GM19238 (cell line): ENCODE measurements around the gene MIPOL1.

Source experiments
- DNase-seq: peaks from one replicate; pipeline ENCODE4 v3.0.0; 2011; ENCODE audit warnings: low spot score; ENCODE audit not compliant: insufficient read length

Gene MIPOL1

DNA sequence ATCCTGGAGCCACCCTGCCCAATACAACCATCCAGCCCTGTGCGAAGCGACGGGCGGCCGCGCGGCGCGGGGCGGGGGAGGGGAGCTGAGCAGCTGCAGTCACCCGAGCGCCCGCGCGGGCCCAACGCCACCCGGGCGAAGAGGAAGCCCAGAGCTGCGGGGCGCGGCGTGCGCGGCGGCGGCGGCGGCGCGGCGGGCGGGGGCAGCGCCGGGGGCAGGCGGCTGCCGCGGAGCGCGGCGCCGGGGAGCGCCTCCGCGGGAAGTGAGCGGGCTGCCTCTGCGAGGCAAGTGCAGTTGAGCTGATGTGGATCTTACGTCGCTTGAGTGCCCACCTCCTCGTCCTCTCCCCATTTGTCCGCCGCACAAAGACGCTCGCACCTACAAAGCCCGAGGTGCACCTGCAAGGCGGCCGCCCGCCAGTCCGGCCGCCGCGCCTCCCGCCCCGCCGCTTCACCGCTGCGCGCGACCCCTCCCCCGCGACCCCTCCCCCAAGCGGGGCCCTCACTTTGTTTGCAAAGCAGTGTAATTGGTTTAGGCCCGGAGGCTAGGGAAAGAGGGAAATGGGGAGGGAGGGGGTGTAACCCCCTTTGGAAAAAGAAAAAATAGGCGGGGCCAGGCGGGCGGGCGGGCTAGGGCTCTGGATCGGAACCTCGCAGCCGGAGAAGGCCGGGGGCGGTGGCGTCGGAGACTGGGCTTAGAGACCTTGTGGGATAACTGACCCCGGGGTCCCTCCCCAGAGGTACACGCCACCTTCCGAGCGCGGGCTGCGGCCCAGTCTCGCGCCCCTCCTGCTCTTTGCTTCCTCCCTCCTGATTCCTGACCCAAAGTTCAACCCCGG, 397.5 kb downstream of the MIPOL1 start, which contains the start of the genes FOXA1 and TTC6:
Gene FOXA1 (minus strand): TSS at position 279 of the 838 bp plus-strand sequence. CDS start 277 bp downstream, at position 2.
Gene TTC6 (plus strand): TSS at position 659 of the 838 bp plus-strand sequence. CDS start 26,436 bp downstream, outside the sequence.
- no peak for DNase-seq

GRCh38 chr14:37595809-37596621, 398.3 kb downstream of the MIPOL1 start:
- no peak for DNase-seq

GRCh38 chr14:37596790-37597472, 399.2 kb downstream of the MIPOL1 start:
- no peak for DNase-seq

DNA sequence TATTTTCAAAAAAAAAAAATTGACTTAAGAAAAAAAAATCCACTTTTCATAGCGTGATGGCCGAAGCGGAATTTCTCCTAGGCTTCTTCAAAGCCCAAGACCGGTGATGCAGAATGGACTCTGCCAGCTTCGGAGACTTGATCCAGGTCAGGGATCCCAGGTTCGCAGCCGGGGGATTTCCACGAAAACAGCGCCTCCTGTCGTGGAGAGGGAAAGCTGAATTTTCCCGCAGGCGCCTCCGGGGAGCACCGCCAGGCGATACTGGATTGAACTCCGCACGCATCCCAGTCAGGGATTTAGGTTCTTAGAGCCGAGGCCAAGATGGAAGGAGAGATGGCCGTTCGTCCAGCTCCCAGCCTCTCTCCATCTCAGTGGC, 399.8 kb downstream of the MIPOL1 start:
- DNase-seq: no peak

- no peak for DNase-seq
Observed at GRCh38 chr14:37597914-37598746, 400.4 kb downstream of the MIPOL1 start.

DNA sequence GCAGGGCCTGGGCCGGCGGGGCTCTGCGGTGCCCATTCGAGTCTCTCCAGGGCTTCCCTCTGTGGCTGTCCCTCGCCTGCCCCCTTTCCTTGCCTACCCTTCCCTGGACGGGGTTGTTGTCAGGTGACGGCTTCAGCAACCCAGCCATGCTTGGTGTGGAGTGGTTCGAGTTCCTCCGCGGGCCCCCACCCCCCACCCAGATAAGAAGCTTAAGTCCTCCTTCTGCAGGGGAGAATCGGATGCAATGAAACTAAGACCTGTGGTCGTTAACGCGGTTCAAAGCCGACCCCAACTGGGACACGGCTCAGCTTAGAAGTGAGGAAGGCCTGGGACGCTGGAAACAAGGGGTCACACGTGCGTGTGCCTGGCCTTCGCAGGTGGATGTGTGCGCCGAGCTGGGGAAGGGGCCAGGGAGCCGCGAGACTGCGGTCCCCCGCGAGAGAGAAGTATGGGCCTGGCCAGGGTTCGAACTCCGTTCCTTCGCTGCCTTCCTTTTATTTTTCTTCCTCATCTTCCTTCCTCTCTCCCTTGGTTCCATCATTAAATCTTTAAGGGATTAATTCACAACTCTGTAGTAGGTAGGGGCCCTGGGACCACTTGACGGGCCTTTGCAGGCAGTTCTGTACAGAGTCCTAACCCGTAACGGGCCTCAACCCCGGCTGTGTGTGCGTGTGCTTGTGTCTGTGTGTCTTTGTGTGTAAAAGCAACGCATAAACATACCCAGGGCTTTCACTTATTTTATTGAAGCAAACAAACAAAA, 401.2 kb downstream of the MIPOL1 start:
- no peak for DNase-seq

- DNase-seq: no peak
Observed at GRCh38 chr14:37599507-37600368, 402.0 kb downstream of the MIPOL1 start.

DNA sequence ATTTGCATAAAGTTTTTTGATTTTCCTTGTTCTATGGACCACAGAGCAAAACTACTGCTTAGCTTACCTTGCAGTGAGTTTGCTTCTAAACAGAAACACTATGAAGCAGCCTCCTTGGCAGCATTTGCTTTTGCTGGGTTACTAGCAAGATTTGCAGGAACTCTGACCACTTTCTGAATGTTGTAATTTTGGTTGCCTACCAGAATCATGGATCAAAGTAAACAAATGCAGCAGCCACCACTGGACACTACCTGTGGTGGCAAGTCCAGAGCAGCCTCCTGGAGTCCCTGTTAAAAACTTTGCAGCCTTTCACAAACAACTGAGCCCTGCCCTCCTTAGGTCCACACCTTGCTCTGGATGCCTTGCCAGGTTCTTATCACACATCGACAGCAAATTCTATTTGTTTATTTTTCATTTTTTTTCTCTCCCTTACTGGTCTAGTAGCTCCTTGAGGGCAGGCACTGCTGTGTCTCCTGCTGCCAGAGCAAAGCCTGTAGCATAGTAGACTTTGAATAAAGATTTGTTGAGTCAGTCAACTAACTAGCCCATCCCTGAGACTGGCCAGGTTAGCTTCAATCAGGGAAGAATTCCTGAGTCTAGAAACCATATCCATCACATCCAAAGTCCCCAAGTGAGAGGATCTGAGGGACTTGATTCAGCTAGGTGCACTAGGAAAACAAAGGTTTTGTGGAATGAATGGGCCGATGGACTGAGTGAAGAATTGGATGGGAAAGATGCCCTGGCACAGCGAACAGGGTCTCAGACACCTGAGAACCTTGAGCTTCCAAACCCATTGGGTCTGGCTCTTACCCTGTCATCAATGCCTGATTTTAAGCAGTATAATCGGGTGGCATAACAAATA, 403.4 kb downstream of the MIPOL1 start:
- no peak for DNase-seq

- no peak for DNase-seq
Observed at GRCh38 chr14:37601865-37602264, 404.1 kb downstream of the MIPOL1 start.
